Activated naive CD4-positive, alpha-beta T cell treated with anti-CD3 and anti-CD28 coated beads, Interleukin-2, amount 50 U/mL, for 72 hours (primary cell): ENCODE data around the gene CDC42BPB. TPM values are rescaled to one million over a fixed set of nuclear protein-coding genes. Genes with fewer than 3 reads are reported as not detected.
"Not testable (repeated sequence)": the region's sequence is repeated elsewhere in the genome, so short reads cannot be mapped to it uniquely, and the experiment has no call there.

Experiments used
- ATAC-seq, 2 donors: fragments of 150-1000 bp; cut with Tn5 transposase; 2 replicates each; pipeline ENCODE4 v1.10.0; 2021; ENCODE audit warnings: mild to moderate bottlenecking in 2 of 2, moderate library complexity in 2 of 2
- DNase-seq, 2 donors: peaks; one replicate each; pipeline ENCODE4 v3.0.0; 2021 to 2022; ENCODE audit warnings: low spot score in 2 of 2
- H3K27ac Mint-ChIP-seq, 2 donors: one replicate each; pipeline ENCODE4 v1.8.0; 2022; ENCODE audit warnings: mild to moderate bottlenecking in 2 of 2, mixed read lengths in 2 of 2
- H3K36me3 Mint-ChIP-seq, 2 donors: one replicate each; pipeline ENCODE4 v1.8.0; 2022; ENCODE audit warnings: mixed read lengths in 2 of 2
- H3K9me3 Mint-ChIP-seq, 2 donors: one replicate each; pipeline ENCODE4 v1.8.0; 2022; ENCODE audit warnings: mixed read lengths in 2 of 2
- total RNA-seq, 2 donors: library from RNA; stranded (reverse); gene quantifications; one replicate each; pipeline ENCODE4 v1.2.3, GENCODE V29; 2022

The CDC42BPB gene
- total RNA-seq, 2 donors from 2014 or later: 3.4 to 5.8 TPM

- H3K27ac Mint-ChIP-seq: peak overlapping the region; percentile 37 to 49
Observed at GRCh38 chr14:102905116-102906108, 151.9 kb downstream of the CDC42BPB start.

GRCh38 chr14:102903889-102904512, 153.3 kb downstream of the CDC42BPB start:
- Mint-ChIP-seq H3K9me3 (no peaks in the 10 kb centered on the region), H3K36me3 (peaks cover 4 to 17% of the 10 kb centered on the region in 2 donors), H3K27ac (peak overlapping the region; percentile 72 to 84)
- ATAC-seq (peak in 1 of 2 donors; percentile 55), DNase-seq (no peak)

More at GRCh38 chr14:102905116-102906108, 151.9 kb downstream of the CDC42BPB start:
- ATAC-seq: no peak
- DNase-seq: no peak
- Mint-ChIP-seq H3K36me3 (peaks cover 4 to 17% of the 10 kb centered on the region in 2 donors), H3K9me3 (no peaks in the 10 kb centered on the region)

GRCh38 chr14:102903248-102903888, 154.0 kb downstream of the CDC42BPB start:
- ATAC-seq (no peak), DNase-seq (no peak)
- H3K36me3 Mint-ChIP-seq: peaks cover 4 to 17% of the 10 kb centered on the region in 2 donors
- peak overlapping the region; percentile 72 to 84 for H3K27ac Mint-ChIP-seq
- no peaks in the 10 kb centered on the region for H3K9me3 Mint-ChIP-seq

- ATAC-seq (no peak), DNase-seq (no peak)
- Mint-ChIP-seq H3K27ac (peak overlapping the region; percentile 72 to 81), H3K36me3 (peaks cover 4 to 17% of the 10 kb centered on the region in 2 donors), H3K9me3 (no peaks in the 10 kb centered on the region)
Observed at GRCh38 chr14:102902523-102903247, 154.7 kb downstream of the CDC42BPB start.

GRCh38 chr14:102902086-102902485, 155.3 kb downstream of the CDC42BPB start:
- no peaks in the 10 kb centered on the region for H3K9me3 Mint-ChIP-seq

GRCh38 chr14:102901633-102902032, 155.7 kb downstream of the CDC42BPB start:
- DNase-seq (no peak), ATAC-seq (no peak)
- peak overlapping the region; percentile 54 to 95 for H3K27ac Mint-ChIP-seq
- H3K36me3 Mint-ChIP-seq: peaks cover 4 to 17% of the 10 kb centered on the region in 2 donors
- no peaks in the 10 kb centered on the region for H3K9me3 Mint-ChIP-seq

More at GRCh38 chr14:102902086-102902485, 155.3 kb downstream of the CDC42BPB start:
- Mint-ChIP-seq H3K27ac (peak overlapping the region; percentile 72 to 81), H3K36me3 (peaks cover 4 to 17% of the 10 kb centered on the region in 2 donors)
- DNase-seq (no peak), ATAC-seq (no peak)

- Mint-ChIP-seq H3K36me3 (peaks cover 4 to 17% of the 10 kb centered on the region in 2 donors), H3K9me3 (no peaks in the 10 kb centered on the region), H3K27ac (peak overlapping the region; percentile 54 to 95)
- peak in 1 of 2 donors; percentile 40 for DNase-seq
- ATAC-seq: peak; percentile 9 to 40
Observed at GRCh38 chr14:102900631-102901571, 156.4 kb downstream of the CDC42BPB start.

- DNase-seq (no peak), ATAC-seq (no peak)
- Mint-ChIP-seq H3K9me3 (no peaks in the 10 kb centered on the region), H3K36me3 (peaks cover 4 to 17% of the 10 kb centered on the region in 2 donors), H3K27ac (peak overlapping the region; percentile 31 to 41)
Observed at GRCh38 chr14:102899516-102899900, 157.8 kb downstream of the CDC42BPB start.

GRCh38 chr14:102898776-102899515, 158.4 kb downstream of the CDC42BPB start:
- ATAC-seq: peak in 1 of 2 donors; percentile 6
- Mint-ChIP-seq H3K9me3 (no peaks in the 10 kb centered on the region), H3K27ac (peak overlapping the region; percentile 50 to 85), H3K36me3 (peaks cover 4 to 17% of the 10 kb centered on the region in 2 donors)
- no peak for DNase-seq

- Mint-ChIP-seq H3K27ac (peak overlapping the region in 1 of 2 donors; percentile 50), H3K36me3 (peaks cover 4 to 10% of the 10 kb centered on the region in 2 donors)
Observed at GRCh38 chr14:102898298-102898697, 159.1 kb downstream of the CDC42BPB start.

GRCh38 chr14:102897299-102898027, 159.9 kb downstream of the CDC42BPB start:
- H3K9me3 Mint-ChIP-seq: no peaks in the 10 kb centered on the region

More at GRCh38 chr14:102898298-102898697, 159.1 kb downstream of the CDC42BPB start:
- ATAC-seq (no peak), DNase-seq (peak in 1 of 2 donors; percentile 20)
- no peaks in the 10 kb centered on the region for H3K9me3 Mint-ChIP-seq

GRCh38 chr14:102896735-102897134, 160.6 kb downstream of the CDC42BPB start:
- not testable (repeated sequence) for DNase-seq, H3K36me3 Mint-ChIP-seq, ATAC-seq

More at GRCh38 chr14:102897299-102898027, 159.9 kb downstream of the CDC42BPB start:
- ATAC-seq (no peak), DNase-seq (no peak)
- H3K36me3 Mint-ChIP-seq: peaks cover 0 to 7% of the 10 kb centered on the region in 2 donors
- no peak overlapping the region for H3K27ac Mint-ChIP-seq

GRCh38 chr14:102893452-102893851, 163.9 kb downstream of the CDC42BPB start:
- DNase-seq: no peak
- ATAC-seq: peak in 1 of 2 donors; percentile 35
- Mint-ChIP-seq H3K27ac (peak overlapping the region in 1 of 2 donors; percentile 86), H3K36me3 (peaks cover 6 to 7% of the 10 kb centered on the region in 2 donors), H3K9me3 (no peaks in the 10 kb centered on the region)

More at GRCh38 chr14:102896735-102897134, 160.6 kb downstream of the CDC42BPB start:
- not testable (repeated sequence) for H3K9me3 Mint-ChIP-seq, H3K27ac Mint-ChIP-seq

- no peak for DNase-seq
- no peak for ATAC-seq
- peaks cover 6 to 7% of the 10 kb centered on the region in 2 donors for H3K36me3 Mint-ChIP-seq
- no peaks in the 10 kb centered on the region for H3K9me3 Mint-ChIP-seq
- H3K27ac Mint-ChIP-seq: peak overlapping the region in 1 of 2 donors; percentile 36
Observed at GRCh38 chr14:102892651-102893050, 164.7 kb downstream of the CDC42BPB start.
